Measurements from ENCODE around the gene ALG8. TPM values are rescaled to one million over a fixed set of nuclear protein-coding genes. Genes with fewer than 3 reads are reported as not detected.

Gene ALG8
- total RNA-seq, 2 donors from 2014 or later, result 22.7 to 40.1 TPM

GRCh38 chr11:78050964-78051831 is 88.2 kb downstream of the ALG8 start:
- Histone ChIP-seq H3K27me3 (no peaks in the 10 kb centered on the region), H3K36me3 (no peaks in the 10 kb centered on the region), H3K4me3 (no peak overlapping the region), H3K9me3 (no peaks in the 10 kb centered on the region), H3K4me1 (no peaks in the 10 kb centered on the region), H3K9ac (ENCODE audit: low read depth in 2 of 2, low read length in 2 of 2) (no peak overlapping the region), H3K27ac (no peak overlapping the region)
- TF ChIP-seq, protein P1, sequence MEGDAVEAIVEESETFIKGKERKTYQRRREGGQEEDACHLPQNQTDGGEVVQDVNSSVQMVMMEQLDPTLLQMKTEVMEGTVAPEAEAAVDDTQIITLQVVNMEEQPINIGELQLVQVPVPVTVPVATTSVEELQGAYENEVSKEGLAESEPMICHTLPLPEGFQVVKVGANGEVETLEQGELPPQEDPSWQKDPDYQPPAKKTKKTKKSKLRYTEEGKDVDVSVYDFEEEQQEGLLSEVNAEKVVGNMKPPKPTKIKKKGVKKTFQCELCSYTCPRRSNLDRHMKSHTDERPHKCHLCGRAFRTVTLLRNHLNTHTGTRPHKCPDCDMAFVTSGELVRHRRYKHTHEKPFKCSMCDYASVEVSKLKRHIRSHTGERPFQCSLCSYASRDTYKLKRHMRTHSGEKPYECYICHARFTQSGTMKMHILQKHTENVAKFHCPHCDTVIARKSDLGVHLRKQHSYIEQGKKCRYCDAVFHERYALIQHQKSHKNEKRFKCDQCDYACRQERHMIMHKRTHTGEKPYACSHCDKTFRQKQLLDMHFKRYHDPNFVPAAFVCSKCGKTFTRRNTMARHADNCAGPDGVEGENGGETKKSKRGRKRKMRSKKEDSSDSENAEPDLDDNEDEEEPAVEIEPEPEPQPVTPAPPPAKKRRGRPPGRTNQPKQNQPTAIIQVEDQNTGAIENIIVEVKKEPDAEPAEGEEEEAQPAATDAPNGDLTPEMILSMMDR (IDR thresholded peaks at IDR 0.05), result no peak
- no peak for DNase-seq
- intact Hi-C loops (cut with DNase I), result no loop called here

Other genes with a start within 250 kb of the ALG8 start
- 10 to 100 TPM; 21.5 to 28.0 TPM for gene INTS4, start 145.0 kb downstream of the ALG8 start, total RNA-seq
- 10 to 100 TPM; 19.5 to 19.7 TPM for gene KCTD14, start 116.3 kb downstream of the ALG8 start, total RNA-seq
- gene THRSP, start 75.8 kb downstream of the ALG8 start, total RNA-seq, result under 1 TPM in 1 of 2 donors, not detected in 1; 0.61 TPM
- gene NDUFC2, start 59.8 kb downstream of the ALG8 start, total RNA-seq, result 100 to 1,000 TPM; 226 to 288 TPM
- gene KCTD21, start 49.0 kb upstream of the ALG8 start, total RNA-seq, result 1 to 10 TPM; 7.5 to 9.2 TPM
- gene USP35, start 49.3 kb upstream of the ALG8 start, total RNA-seq, result 1 to 10 TPM; 5.2 to 5.6 TPM